ENCODE results near the gene HBM.
"Not testable (repeated sequence)": the region's sequence is repeated elsewhere in the genome, so short reads cannot be mapped to it uniquely, and the experiment has no call there.

GRCh38 chr16:163696-164095 is 2.1 kb upstream of the HBM start:
- TF ChIP-seq, protein P1, sequence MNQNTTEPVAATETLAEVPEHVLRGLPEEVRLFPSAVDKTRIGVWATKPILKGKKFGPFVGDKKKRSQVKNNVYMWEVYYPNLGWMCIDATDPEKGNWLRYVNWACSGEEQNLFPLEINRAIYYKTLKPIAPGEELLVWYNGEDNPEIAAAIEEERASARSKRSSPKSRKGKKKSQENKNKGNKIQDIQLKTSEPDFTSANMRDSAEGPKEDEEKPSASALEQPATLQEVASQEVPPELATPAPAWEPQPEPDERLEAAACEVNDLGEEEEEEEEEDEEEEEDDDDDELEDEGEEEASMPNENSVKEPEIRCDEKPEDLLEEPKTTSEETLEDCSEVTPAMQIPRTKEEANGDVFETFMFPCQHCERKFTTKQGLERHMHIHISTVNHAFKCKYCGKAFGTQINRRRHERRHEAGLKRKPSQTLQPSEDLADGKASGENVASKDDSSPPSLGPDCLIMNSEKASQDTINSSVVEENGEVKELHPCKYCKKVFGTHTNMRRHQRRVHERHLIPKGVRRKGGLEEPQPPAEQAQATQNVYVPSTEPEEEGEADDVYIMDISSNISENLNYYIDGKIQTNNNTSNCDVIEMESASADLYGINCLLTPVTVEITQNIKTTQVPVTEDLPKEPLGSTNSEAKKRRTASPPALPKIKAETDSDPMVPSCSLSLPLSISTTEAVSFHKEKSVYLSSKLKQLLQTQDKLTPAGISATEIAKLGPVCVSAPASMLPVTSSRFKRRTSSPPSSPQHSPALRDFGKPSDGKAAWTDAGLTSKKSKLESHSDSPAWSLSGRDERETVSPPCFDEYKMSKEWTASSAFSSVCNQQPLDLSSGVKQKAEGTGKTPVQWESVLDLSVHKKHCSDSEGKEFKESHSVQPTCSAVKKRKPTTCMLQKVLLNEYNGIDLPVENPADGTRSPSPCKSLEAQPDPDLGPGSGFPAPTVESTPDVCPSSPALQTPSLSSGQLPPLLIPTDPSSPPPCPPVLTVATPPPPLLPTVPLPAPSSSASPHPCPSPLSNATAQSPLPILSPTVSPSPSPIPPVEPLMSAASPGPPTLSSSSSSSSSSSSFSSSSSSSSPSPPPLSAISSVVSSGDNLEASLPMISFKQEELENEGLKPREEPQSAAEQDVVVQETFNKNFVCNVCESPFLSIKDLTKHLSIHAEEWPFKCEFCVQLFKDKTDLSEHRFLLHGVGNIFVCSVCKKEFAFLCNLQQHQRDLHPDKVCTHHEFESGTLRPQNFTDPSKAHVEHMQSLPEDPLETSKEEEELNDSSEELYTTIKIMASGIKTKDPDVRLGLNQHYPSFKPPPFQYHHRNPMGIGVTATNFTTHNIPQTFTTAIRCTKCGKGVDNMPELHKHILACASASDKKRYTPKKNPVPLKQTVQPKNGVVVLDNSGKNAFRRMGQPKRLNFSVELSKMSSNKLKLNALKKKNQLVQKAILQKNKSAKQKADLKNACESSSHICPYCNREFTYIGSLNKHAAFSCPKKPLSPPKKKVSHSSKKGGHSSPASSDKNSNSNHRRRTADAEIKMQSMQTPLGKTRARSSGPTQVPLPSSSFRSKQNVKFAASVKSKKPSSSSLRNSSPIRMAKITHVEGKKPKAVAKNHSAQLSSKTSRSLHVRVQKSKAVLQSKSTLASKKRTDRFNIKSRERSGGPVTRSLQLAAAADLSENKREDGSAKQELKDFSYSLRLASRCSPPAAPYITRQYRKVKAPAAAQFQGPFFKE (tag by site-specific recombination; IDR thresholded peaks at IDR 0.05; ENCODE audit: borderline replicate concordance), result not testable (repeated sequence)
- TF ChIP-seq ZNF221 (tag by site-specific recombination; IDR thresholded peaks at IDR 0.05; ENCODE audit: borderline replicate concordance); ZNF133 (tag by site-specific recombination; IDR thresholded peaks at IDR 0.05); ZBTB7A (tag by site-specific recombination; IDR thresholded peaks at IDR 0.05; ENCODE audit: low read depth); ZNF571 (tag by site-specific recombination; IDR thresholded peaks at IDR 0.05); ZNF449 (tag by site-specific recombination; IDR thresholded peaks at IDR 0.05): not testable (repeated sequence)
- TF ChIP-seq, protein P2, sequence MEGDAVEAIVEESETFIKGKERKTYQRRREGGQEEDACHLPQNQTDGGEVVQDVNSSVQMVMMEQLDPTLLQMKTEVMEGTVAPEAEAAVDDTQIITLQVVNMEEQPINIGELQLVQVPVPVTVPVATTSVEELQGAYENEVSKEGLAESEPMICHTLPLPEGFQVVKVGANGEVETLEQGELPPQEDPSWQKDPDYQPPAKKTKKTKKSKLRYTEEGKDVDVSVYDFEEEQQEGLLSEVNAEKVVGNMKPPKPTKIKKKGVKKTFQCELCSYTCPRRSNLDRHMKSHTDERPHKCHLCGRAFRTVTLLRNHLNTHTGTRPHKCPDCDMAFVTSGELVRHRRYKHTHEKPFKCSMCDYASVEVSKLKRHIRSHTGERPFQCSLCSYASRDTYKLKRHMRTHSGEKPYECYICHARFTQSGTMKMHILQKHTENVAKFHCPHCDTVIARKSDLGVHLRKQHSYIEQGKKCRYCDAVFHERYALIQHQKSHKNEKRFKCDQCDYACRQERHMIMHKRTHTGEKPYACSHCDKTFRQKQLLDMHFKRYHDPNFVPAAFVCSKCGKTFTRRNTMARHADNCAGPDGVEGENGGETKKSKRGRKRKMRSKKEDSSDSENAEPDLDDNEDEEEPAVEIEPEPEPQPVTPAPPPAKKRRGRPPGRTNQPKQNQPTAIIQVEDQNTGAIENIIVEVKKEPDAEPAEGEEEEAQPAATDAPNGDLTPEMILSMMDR (tag by site-specific recombination; IDR thresholded peaks at IDR 0.05), result not testable (repeated sequence)
- TF ChIP-seq, protein P3, sequence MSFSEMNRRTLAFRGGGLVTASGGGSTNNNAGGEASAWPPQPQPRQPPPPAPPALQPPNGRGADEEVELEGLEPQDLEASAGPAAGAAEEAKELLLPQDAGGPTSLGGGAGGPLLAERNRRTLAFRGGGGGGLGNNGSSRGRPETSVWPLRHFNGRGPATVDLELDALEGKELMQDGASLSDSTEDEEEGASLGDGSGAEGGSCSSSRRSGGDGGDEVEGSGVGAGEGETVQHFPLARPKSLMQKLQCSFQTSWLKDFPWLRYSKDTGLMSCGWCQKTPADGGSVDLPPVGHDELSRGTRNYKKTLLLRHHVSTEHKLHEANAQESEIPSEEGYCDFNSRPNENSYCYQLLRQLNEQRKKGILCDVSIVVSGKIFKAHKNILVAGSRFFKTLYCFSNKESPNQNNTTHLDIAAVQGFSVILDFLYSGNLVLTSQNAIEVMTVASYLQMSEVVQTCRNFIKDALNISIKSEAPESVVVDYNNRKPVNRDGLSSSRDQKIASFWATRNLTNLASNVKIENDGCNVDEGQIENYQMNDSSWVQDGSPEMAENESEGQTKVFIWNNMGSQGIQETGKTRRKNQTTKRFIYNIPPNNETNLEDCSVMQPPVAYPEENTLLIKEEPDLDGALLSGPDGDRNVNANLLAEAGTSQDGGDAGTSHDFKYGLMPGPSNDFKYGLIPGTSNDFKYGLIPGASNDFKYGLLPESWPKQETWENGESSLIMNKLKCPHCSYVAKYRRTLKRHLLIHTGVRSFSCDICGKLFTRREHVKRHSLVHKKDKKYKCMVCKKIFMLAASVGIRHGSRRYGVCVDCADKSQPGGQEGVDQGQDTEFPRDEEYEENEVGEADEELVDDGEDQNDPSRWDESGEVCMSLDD (tag by site-specific recombination; IDR thresholded peaks at IDR 0.05), result not testable (repeated sequence)
- TF ChIP-seq, protein P4, sequence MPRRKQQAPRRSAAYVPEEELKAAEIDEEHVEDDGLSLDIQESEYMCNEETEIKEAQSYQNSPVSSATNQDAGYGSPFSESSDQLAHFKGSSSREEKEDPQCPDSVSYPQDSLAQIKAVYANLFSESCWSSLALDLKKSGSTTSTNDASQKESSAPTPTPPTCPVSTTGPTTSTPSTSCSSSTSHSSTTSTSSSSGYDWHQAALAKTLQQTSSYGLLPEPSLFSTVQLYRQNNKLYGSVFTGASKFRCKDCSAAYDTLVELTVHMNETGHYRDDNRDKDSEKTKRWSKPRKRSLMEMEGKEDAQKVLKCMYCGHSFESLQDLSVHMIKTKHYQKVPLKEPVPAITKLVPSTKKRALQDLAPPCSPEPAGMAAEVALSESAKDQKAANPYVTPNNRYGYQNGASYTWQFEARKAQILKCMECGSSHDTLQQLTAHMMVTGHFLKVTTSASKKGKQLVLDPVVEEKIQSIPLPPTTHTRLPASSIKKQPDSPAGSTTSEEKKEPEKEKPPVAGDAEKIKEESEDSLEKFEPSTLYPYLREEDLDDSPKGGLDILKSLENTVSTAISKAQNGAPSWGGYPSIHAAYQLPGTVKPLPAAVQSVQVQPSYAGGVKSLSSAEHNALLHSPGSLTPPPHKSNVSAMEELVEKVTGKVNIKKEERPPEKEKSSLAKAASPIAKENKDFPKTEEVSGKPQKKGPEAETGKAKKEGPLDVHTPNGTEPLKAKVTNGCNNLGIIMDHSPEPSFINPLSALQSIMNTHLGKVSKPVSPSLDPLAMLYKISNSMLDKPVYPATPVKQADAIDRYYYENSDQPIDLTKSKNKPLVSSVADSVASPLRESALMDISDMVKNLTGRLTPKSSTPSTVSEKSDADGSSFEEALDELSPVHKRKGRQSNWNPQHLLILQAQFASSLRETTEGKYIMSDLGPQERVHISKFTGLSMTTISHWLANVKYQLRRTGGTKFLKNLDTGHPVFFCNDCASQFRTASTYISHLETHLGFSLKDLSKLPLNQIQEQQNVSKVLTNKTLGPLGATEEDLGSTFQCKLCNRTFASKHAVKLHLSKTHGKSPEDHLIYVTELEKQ (tag by site-specific recombination; IDR thresholded peaks at IDR 0.05; ENCODE audit: borderline replicate concordance), result not testable (repeated sequence)

All from HEK293 (cell line).